Measurements from ENCODE around the gene PAPLN.
"Not testable (repeated sequence)": the region's sequence is repeated elsewhere in the genome, so short reads cannot be mapped to it uniquely, and the experiment has no call there.

PAPLN gene, protein sequence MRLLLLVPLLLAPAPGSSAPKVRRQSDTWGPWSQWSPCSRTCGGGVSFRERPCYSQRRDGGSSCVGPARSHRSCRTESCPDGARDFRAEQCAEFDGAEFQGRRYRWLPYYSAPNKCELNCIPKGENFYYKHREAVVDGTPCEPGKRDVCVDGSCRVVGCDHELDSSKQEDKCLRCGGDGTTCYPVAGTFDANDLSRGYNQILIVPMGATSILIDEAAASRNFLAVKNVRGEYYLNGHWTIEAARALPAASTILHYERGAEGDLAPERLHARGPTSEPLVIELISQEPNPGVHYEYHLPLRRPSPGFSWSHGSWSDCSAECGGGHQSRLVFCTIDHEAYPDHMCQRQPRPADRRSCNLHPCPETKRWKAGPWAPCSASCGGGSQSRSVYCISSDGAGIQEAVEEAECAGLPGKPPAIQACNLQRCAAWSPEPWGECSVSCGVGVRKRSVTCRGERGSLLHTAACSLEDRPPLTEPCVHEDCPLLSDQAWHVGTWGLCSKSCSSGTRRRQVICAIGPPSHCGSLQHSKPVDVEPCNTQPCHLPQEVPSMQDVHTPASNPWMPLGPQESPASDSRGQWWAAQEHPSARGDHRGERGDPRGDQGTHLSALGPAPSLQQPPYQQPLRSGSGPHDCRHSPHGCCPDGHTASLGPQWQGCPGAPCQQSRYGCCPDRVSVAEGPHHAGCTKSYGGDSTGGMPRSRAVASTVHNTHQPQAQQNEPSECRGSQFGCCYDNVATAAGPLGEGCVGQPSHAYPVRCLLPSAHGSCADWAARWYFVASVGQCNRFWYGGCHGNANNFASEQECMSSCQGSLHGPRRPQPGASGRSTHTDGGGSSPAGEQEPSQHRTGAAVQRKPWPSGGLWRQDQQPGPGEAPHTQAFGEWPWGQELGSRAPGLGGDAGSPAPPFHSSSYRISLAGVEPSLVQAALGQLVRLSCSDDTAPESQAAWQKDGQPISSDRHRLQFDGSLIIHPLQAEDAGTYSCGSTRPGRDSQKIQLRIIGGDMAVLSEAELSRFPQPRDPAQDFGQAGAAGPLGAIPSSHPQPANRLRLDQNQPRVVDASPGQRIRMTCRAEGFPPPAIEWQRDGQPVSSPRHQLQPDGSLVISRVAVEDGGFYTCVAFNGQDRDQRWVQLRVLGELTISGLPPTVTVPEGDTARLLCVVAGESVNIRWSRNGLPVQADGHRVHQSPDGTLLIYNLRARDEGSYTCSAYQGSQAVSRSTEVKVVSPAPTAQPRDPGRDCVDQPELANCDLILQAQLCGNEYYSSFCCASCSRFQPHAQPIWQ

DNA sequence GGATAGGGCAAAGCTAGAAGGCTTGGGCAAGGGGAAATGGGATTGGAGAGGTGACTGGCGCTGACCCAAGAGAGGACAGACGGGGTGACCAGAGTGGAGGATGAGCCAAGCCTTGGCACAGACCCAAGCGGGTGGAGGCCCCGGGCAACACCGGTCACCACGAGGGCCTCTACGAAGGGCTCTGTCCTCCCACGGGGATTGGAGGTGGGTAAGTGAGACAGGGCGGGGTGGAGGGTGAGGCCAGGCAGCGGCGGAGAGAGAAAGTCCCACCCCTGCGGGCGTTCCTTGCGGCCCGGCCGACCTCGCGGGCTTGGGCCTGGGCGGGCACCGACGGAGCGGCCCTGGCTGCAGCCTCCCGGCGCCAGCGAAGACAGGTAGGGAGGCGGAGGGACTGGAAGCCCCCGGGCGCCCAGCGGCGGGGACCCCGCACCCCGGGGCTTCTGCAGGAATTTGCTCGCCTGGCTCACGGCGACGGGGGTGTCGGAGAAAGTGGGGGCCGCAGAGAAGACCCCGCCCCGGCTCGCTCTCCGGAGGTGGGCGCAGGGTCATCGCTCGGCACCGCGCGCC lies at the start of gene PAPLN:
Gene PAPLN (plus strand): TSS at position 288 of the 567 bp plus-strand sequence. CDS start 2,273 bp downstream, outside the sequence.
- peak; percentile 49 for DNase-seq (ENCODE audit: low spot score)

DNA sequence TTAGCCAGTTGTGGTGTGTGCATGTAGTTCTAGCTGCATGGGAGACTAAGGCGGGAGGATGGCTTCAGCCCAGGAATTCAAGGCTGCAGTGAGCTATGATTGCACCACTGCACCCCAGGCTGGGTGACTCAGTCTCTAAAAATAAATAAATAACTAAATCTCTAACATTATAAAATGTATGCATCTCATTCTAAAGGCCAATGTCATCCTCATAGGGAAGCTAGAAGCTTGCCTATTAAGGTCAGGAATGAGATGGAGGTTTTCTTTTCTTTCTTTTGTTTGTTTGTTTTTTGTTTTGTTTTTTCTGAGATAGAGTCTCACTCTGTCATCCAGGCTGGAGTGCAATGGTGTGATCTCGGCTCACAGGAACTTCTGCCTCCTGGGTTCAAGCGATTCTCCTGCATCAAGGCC lies 48.8 kb upstream of the PAPLN start:
- no peak for DNase-seq (ENCODE audit: low spot score)

- DNase-seq (ENCODE audit: low spot score), result no peak
Observed at GRCh38 chr14:73189651-73190050, 47.7 kb upstream of the PAPLN start.

DNA sequence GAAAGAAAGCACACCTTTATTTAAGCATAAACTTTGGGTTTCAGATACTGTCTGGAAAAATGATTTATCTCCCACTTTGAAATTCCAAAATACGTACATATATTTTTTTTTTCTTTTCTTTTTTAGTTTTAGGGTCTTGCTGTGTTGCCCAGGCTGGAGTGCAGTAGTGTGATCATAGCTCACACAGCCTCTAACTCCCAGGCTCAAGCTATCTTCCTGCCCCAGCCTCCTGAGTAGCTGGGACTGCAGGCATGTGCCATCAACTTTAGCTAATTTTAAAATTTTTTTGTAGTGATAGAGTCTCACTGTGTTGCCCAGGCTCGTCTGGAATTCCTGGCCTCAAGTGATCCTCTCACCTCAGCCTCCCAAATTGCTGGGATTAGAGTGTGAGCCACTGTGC lies 45.9 kb upstream of the PAPLN start:
- DNase-seq (ENCODE audit: low spot score), result no peak

DNA sequence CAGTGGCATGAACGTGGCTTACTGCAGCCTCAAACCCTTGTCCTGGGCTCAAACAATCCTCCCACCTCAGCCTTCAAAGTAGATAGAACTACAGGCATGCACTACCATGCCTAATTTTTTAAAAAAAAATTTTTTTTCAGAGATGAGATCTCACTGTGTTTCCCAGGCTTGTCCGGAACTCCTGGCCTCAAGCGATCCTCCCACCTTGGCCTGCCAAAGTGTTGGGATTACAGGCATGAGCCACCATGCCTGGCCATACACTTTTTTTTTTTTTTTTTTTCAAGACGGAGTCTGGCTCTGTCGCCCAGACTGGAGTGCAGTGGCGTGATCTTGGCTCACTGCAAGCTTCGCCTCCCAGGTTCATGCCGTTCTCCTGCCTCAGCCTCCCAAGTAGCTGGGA lies 43.0 kb upstream of the PAPLN start:
- not testable (repeated sequence) for DNase-seq (ENCODE audit: low spot score)

- no peak for DNase-seq (ENCODE audit: low spot score)
Observed at GRCh38 chr14:73198253-73198652, 39.1 kb upstream of the PAPLN start.

DNA sequence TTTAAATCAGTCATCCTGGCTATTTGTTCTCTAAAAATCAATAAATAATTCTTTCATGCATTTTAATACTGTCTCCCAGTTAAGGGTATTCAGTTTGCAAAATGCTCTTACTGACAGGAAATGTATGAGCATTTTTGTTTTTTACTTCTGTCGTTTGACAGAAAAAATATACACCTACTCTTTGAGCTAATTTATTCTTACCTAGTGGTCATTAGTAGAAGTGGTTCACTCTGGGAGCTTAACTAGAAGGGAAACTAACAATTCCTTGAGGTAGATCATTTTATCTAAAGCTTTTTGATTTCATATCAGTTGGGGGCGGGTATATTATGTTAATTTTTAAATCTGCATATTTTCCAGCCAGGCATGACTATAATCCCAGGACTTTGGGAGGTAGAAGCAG lies 33.8 kb upstream of the PAPLN start:
- no peak for DNase-seq (ENCODE audit: low spot score)

DNA sequence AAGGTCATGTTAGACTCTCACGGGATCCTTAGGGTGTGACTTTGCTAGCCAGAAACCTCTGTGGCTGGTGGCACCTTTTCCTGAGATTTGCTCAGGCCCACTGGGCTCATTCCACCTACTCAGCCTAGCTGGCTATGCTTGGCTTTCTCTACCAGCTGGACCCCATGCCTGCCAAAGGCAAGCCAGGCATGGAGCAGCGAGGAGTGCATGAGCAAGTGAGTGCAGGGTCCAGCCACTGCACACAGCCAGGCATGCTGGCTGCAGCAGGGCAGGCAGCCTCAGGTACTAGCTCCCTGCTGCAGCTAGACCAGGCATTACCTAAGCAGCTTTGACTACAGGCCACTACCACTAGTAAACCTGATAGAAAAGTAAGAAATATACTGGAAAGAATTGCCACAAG lies 29.7 kb upstream of the PAPLN start:
- DNase-seq (ENCODE audit: low spot score), result no peak

- DNase-seq (ENCODE audit: low spot score), result no peak
Observed at GRCh38 chr14:73208390-73208789, 28.9 kb upstream of the PAPLN start.

DNA sequence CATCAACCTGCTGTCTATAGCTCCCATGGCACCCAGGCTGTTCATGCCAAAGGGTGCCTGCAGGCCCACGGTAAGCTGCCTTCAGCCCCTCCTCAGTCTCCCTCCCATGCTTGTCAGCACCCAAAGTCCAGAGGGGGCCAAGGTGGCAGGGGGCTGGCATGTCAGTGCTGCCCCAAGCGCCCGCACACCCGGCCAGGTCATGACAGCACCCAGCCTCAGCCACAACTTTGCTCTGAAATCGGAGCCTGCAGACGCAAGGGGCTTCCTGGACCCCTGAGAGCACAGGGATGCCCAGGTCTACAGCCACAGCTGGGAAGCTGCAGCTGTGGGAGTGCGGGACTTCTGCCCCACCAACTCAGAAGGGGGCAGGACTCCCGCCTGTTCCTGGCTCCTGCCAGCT lies 28.5 kb upstream of the PAPLN start:
- DNase-seq (ENCODE audit: low spot score), result no peak

DNA sequence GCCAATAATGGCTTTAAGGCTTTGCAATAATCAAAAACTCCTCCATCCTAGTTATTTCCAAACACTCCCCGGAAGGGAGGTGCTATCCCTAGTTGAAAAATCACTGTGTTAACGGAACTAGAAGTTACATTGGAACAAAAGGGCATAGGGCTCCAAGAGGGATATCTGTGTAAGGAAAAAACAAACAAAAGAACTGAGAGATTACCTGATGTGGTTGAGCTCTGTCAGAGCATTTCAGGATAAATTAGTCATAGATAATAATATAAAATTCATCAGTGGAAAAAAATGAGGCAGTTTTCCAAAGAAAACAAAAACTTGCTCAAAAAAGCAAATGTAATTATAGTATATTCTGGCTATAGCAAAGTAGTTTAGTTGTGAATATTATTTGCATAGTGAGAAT lies 27.4 kb upstream of the PAPLN start:
- DNase-seq (ENCODE audit: low spot score), result no peak

DNA sequence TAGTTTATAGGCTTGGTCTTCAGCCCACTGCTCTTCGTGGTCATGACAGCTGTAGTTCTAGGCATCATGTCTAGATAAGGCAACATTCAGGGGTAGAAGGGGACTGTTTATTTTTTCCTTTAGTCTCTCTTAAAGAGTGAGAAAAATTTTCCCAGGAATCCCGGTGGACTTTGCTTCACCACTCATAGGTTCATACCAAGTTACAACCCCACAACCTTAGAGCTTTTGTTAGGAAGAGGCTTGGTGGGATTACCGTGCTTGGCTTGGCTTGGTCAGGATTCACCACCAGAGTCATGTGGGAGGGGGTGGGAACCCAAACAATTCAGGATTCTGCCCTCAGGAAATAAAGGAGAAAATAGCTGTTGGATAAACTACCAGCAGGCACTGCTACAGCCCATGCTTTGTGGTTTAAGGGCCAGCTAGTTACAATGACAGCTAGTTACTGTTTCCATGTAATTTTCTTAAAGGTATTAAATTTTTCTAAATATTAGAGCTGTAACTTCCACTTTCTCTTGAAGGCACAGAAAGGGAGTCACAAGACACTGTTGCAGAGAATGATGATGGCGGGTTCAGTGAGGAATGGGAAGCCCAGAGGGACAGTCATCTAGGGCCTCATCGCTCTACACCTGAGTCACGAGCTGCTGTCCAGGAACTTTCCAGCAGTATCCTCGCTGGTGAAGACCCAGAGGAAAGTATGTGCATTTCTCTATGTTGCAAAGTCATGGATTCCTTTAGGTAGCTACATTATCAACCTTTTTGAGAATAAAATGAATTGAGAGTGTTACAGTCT lies 25.9 kb upstream of the PAPLN start:
- DNase-seq (ENCODE audit: low spot score), result no peak

DNA sequence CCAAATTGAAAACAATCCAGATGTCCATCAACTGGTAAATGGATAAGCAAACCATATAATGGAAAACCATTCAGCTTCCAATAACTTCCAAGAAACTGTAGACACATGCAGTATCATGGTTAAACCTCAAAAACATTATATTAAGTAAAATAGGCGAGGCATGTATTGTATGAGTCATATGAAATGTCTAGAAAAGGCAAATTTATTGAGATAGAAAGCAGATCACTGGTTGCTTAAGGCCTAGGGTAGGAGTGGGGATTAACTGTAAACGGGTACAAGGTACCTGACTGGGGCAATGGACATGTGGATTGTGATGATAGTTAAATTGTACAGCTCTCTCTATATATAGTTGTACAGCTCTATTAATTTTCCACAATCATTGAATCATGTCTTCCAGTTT lies 21.3 kb upstream of the PAPLN start:
- DNase-seq (ENCODE audit: low spot score), result no peak

GRCh38 chr14:73217411-73217810 lies 19.9 kb upstream of the PAPLN start:
- no peak for DNase-seq (ENCODE audit: low spot score)

DNA sequence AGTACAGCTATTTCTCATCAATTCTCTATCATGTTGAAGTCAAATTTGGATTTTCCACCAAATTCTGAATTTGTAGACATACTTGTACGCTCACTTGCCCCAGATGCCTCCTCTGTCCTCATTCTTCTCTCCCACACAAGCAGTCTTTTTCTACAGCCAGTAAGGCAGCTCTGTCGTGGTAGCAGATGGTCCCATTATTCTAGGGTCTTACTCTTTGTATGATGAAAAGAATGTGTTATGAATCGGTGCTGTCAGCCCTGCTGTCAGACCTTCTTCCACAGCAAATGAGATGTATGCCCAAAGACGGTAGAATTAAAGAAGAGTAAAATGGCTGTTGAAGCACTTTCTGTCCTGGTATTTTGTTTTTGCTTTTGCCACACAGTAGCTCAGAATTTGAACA lies 17.2 kb upstream of the PAPLN start:
- DNase-seq (ENCODE audit: low spot score), result no peak

DNA sequence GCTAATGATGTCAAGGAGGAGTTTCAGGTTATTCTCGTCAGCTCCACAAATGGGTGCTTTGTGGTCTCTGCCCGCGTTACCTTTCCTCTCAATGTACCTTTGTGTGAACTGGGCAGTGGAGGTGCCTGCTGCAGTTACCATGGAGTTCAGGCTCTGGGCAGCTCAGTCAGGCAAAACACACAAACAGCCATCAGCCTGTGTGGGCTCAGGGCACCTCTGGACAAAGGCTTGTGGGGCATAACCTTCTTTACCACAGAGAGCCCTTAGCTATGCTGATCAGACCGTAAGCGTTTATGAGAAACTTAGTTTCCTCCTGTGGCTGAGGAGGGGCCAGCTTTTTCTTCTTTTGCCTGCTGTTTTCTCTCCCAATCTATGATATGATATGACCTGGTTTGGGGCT lies 16.7 kb upstream of the PAPLN start:
- DNase-seq (ENCODE audit: low spot score), result no peak

DNA sequence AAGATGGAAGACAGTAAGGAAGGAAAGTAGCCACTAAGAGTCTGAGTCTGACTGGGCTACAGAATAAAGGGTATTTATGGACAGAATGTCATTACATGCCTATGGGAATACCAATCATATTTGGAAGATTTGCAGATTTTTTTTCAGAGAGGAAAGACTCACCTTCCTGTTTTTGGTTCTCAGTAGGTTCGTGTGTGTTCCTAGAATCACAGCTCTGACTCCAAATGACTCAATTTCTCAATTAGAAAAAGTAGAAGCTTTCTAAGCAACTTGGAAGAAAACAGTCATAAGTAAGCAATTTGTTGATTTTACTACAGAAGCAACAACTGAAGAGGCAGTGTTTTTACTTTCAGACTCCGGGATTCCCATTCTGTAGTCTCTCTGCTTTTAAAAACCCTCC lies 15.4 kb upstream of the PAPLN start:
- no peak for DNase-seq (ENCODE audit: low spot score)

- DNase-seq (ENCODE audit: low spot score), result no peak
Observed at GRCh38 chr14:73223049-73223448, 14.3 kb upstream of the PAPLN start.

DNA sequence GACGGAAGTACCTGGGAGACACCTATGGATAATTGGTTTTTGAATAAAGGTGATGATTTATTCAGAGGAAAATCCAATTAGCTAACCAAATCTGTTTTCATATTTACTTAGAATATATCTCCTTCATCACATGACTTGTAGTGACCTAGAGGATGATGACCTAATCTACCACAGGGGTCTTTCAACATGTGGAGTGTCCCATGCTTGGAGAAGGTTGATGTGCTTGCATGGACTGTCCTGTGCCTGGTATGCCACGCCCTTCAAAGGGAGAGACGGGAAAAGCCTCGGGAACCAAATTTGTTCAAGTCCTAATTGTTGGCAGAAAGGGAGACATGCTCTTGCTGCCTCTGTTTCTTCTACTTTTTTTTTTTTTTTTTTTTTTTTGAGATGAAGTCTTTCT lies 11.8 kb upstream of the PAPLN start:
- no peak for DNase-seq (ENCODE audit: low spot score)

DNA sequence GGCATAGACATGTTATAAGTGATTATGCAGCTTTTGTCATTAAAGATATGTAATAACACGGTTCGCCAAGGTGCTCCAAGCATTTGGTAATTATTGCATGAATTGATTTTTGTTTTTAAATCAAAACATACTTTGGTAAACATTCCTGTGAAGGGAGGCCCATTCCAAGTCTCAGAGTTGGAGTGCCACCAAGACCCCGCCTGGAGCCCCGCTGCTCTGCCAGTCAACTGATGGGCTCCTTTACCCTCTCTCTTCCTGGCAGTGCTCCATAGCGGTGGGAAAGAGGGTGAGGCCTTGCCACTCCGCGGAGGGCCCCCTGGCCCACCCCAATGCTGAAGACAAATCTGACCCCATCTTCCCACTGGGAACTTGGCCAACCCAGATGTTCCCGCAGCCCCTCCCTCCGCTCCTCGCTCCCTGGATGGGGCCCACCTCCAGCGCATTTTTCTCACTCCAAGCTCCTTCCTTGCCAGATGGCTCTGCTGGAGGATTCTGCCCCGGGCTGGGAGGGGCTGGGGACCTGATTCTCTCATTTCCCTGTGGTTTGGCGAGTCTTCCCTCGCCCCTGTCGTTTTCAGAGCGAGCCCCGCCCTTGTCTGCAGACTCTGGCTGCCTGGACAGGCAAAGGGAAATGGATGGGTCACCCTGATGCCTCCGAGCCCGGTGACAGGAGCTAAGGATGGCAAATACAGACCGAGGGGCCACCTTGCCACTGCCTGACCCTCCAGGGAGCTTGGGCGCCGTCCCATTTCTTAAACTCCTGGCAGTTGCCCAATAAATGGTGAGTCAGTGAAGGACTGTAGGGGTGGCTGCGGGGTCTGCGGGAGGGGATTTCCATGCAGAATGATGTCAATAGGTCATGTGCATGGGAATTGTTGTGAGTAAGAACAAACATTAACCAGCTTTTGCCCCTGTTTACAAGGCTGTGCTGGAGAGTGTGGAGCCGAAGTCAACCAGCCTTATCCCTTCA lies 9.2 kb upstream of the PAPLN start:
- DNase-seq (ENCODE audit: low spot score), result no peak

All from LoVo (cell line).